ENCODE data around the gene SIX2.
"Not testable (repeated sequence)": the region's sequence is repeated elsewhere in the genome, so short reads cannot be mapped to it uniquely, and the experiment has no call there.

The SIX2 gene

GRCh38 chr2:45009303-45009927, at the start of gene SIX2:
Gene SIX2, minus strand, starts transcription at chr2:45009452. Its CDS starts 342 bp downstream, at chr2:45009110.
- DNase-seq = no peak

- DNase-seq = no peak
These were observed 45.9 kb upstream of the SIX2 start for GRCh38 chr2:45055162-45055605.

GRCh38 chr2:45053966-45054365, 44.7 kb upstream of the SIX2 start:
- no peak for DNase-seq

GRCh38 chr2:45052388-45052928, 43.2 kb upstream of the SIX2 start:
- DNase-seq = no peak

- no peak for DNase-seq
These were observed 40.5 kb upstream of the SIX2 start for GRCh38 chr2:45049569-45050336.

GRCh38 chr2:45047301-45047700, 38.0 kb upstream of the SIX2 start:
- DNase-seq = no peak

GRCh38 chr2:45046786-45047185, 37.5 kb upstream of the SIX2 start:
- no peak for DNase-seq

GRCh38 chr2:45045706-45046105, 36.5 kb upstream of the SIX2 start:
- DNase-seq = no peak

GRCh38 chr2:45044916-45045315, 35.7 kb upstream of the SIX2 start:
- DNase-seq = no peak

GRCh38 chr2:45043174-45043573, 33.9 kb upstream of the SIX2 start:
- DNase-seq = no peak

GRCh38 chr2:45042401-45042800, 33.1 kb upstream of the SIX2 start:
- DNase-seq = no peak

- DNase-seq = no peak
These were observed 31.5 kb upstream of the SIX2 start for GRCh38 chr2:45040786-45041185.

GRCh38 chr2:45039804-45040203, 30.6 kb upstream of the SIX2 start:
- DNase-seq = not testable (repeated sequence)

- not testable (repeated sequence) for DNase-seq
These were observed 29.6 kb upstream of the SIX2 start for GRCh38 chr2:45038861-45039260.

GRCh38 chr2:45033302-45033701, 24.1 kb upstream of the SIX2 start:
- no peak for DNase-seq

- DNase-seq = no peak
These were observed 21.8 kb upstream of the SIX2 start for GRCh38 chr2:45031028-45031427.

- no peak for DNase-seq
These were observed 21.3 kb upstream of the SIX2 start for GRCh38 chr2:45030553-45030952.

GRCh38 chr2:45029215-45029614, 20.0 kb upstream of the SIX2 start:
- no peak for DNase-seq

- DNase-seq = no peak
These were observed 19.0 kb upstream of the SIX2 start for GRCh38 chr2:45028276-45028675.

GRCh38 chr2:45026924-45027450, 17.7 kb upstream of the SIX2 start:
- no peak for DNase-seq

GRCh38 chr2:45024600-45025291, 15.5 kb upstream of the SIX2 start:
- no peak for DNase-seq

- DNase-seq = no peak
These were observed 14.8 kb upstream of the SIX2 start for GRCh38 chr2:45024097-45024496.

- DNase-seq = no peak
These were observed 11.2 kb upstream of the SIX2 start for GRCh38 chr2:45020439-45020838.

Data from activated CD4-positive, alpha-beta T cell treated with anti-CD3 and anti-CD28 coated beads, Interleukin-2, amount 50 U/mL, for 4 hours (primary cell).